ENCODE results near the gene NEUROG1.

NEUROG1 gene

DNA sequence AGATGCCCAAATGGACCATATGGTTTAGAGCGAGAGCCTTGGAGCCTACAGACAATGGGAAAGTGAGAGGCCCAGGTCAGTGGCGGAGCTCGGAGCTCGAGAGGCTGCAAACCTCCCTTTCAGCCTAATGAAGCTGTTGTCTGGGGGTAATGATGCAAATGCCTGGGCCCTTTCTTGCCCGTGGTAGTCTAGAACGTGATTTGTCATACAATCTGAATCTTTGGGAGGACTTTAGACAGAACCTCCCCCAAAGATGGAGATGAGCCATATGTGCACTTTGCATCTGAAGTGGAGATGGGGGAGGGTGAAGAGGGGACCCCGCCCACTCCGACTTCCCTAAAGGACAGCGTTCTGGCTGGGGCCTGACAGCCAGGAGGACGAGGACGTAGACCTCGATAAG is 10.3 kb upstream of the NEUROG1 start:
- no peak overlapping the region for H3K9ac ChIP-seq
- H3K79me2 ChIP-seq, result no peaks in the 10 kb centered on the region
- no peak overlapping the region for H3K4me2 ChIP-seq (ENCODE audit: low read length)
- no peaks in the 10 kb centered on the region for H3K36me3 ChIP-seq (ENCODE audit: control insufficient read depth, insufficient read depth, low read length)
- H2AFZ ChIP-seq, result no peak overlapping the region
- H3K4me3 ChIP-seq (ENCODE audit: low read depth, low read length), result no peak overlapping the region
- H3K27ac ChIP-seq, result no peak overlapping the region
- H3K27me3 ChIP-seq (ENCODE audit: control insufficient read depth, insufficient read depth, low read length), result peaks cover 3% of the 10 kb centered on the region
- no peaks in the 10 kb centered on the region for H3K4me1 ChIP-seq
- TF ChIP-seq, protein P1, sequence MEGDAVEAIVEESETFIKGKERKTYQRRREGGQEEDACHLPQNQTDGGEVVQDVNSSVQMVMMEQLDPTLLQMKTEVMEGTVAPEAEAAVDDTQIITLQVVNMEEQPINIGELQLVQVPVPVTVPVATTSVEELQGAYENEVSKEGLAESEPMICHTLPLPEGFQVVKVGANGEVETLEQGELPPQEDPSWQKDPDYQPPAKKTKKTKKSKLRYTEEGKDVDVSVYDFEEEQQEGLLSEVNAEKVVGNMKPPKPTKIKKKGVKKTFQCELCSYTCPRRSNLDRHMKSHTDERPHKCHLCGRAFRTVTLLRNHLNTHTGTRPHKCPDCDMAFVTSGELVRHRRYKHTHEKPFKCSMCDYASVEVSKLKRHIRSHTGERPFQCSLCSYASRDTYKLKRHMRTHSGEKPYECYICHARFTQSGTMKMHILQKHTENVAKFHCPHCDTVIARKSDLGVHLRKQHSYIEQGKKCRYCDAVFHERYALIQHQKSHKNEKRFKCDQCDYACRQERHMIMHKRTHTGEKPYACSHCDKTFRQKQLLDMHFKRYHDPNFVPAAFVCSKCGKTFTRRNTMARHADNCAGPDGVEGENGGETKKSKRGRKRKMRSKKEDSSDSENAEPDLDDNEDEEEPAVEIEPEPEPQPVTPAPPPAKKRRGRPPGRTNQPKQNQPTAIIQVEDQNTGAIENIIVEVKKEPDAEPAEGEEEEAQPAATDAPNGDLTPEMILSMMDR (IDR thresholded peaks at IDR 0.05), result no peak
- no peaks in the 10 kb centered on the region for H3K9me3 ChIP-seq (ENCODE audit: control insufficient read depth, low read length)

DNA sequence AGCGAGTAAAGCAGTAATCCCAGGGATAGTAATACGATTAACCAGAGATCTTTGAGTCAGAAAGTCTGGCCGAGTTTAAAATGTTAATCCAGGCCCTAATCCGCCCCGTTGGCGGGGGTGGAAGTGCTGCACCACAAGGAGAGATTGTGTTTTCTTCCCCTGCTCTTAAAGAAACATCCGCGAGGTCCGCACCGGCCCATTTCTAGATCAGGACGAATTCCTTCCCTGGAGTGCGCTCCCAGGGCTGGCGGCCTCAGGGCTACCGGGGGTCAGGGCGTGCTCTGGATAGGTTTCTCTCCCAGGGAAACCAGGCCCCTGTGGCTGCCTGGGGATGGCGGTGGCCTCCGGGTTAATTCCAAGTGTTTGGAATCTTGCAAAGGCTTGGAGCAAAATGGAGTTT is 9.3 kb upstream of the NEUROG1 start:
- Histone ChIP-seq H3K27me3 (ENCODE audit: control insufficient read depth, insufficient read depth, low read length) (peaks cover 3% of the 10 kb centered on the region), H3K36me3 (ENCODE audit: control insufficient read depth, insufficient read depth, low read length) (no peaks in the 10 kb centered on the region), H3K4me3 (ENCODE audit: low read depth, low read length) (peak overlapping the region; percentile 55), H3K4me1 (no peaks in the 10 kb centered on the region), H3K9me3 (ENCODE audit: control insufficient read depth, low read length) (no peaks in the 10 kb centered on the region), H2AFZ (no peak overlapping the region), H3K9ac (no peak overlapping the region), H3K79me2 (no peaks in the 10 kb centered on the region), H3K4me2 (ENCODE audit: low read length) (no peak overlapping the region), H3K27ac (no peak overlapping the region)
- TF ChIP-seq, protein P1 (IDR thresholded peaks at IDR 0.05), result no peak

DNA sequence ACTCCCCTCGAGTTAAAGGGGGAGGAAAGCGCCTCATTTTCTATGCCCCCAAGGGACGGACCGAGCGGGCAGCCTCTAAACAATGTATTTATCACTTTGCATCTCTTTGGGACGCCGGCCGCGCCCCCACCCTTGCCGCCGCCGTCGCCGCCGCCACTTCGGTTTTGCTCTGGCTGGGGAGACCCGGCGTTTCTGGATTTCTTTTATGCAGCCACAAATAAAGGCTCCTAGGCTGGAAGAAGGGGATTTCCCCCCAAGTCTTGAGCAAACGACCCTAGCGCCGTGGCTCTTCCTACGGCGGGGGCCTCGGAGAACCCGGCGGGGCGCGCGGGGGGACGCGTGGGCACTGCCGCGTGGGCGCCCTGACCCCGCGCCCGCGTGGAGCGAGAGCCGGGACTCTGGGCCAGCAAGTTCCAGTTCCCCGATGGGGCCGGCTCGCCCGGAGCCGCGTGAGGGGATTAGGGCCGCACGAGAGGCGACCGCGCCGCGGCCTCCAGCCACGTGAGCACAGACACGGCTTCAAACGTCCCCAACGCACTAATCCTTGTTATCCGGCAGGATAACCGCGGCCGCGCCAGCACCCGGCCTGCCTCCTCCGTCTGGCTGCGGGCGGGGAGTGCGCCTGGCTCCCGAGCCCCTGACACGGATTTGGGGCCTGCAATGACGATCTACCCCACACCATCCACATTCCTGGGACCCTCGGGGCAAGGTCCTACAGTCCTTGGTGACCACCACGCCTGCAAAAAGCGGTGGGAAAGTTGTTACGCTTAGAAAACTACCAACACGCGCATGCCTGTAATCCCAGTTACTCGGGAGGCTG is 7.9 kb upstream of the NEUROG1 start:
- H2AFZ ChIP-seq, result peak overlapping the region; percentile 44
- no peaks in the 10 kb centered on the region for H3K4me1 ChIP-seq
- H3K79me2 ChIP-seq, result no peaks in the 10 kb centered on the region
- H3K36me3 ChIP-seq (ENCODE audit: control insufficient read depth, insufficient read depth, low read length), result no peaks in the 10 kb centered on the region
- no peak overlapping the region for H3K9ac ChIP-seq
- TF ChIP-seq, protein P1 (IDR thresholded peaks at IDR 0.05), result no peak
- no peak overlapping the region for H3K27ac ChIP-seq
- H3K4me3 ChIP-seq (ENCODE audit: low read depth, low read length), result peak overlapping the region; percentile 55
- H3K27me3 ChIP-seq (ENCODE audit: control insufficient read depth, insufficient read depth, low read length), result peaks cover 3% of the 10 kb centered on the region
- peak overlapping the region; percentile 78 for H3K4me2 ChIP-seq (ENCODE audit: low read length)
- no peaks in the 10 kb centered on the region for H3K9me3 ChIP-seq (ENCODE audit: control insufficient read depth, low read length)

DNA sequence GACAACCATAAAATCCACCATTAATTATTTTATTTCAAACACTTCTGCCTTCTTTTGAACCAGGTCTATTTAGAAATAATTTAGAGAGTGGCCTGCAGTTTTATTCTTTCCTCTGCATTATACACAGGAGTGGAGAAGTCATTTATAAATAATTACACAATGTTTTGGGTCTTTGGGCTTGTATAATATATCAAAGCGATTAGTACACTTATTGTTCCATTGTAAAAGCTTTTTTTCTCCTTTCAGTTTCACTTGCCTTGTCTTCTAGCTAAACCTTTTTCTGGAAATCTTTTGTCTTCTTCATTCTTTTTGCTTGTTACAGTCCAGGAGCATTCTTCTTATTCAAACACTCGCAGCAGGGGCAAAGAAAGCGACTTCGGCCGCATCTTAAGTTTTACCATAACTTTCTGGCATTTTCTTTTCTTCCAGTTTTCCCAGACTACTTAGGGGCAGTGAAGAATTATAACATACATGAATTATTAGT is 7.3 kb upstream of the NEUROG1 start:
- H3K27me3 ChIP-seq (ENCODE audit: control insufficient read depth, insufficient read depth, low read length), result peaks cover 3% of the 10 kb centered on the region
- H3K4me1 ChIP-seq, result no peaks in the 10 kb centered on the region
- no peaks in the 10 kb centered on the region for H3K9me3 ChIP-seq (ENCODE audit: control insufficient read depth, low read length)
- H2AFZ ChIP-seq, result no peak overlapping the region
- no peak overlapping the region for H3K27ac ChIP-seq
- H3K9ac ChIP-seq, result no peak overlapping the region
- H3K36me3 ChIP-seq (ENCODE audit: control insufficient read depth, insufficient read depth, low read length), result no peaks in the 10 kb centered on the region
- H3K4me2 ChIP-seq (ENCODE audit: low read length), result no peak overlapping the region
- H3K4me3 ChIP-seq (ENCODE audit: low read depth, low read length), result no peak overlapping the region
- no peaks in the 10 kb centered on the region for H3K79me2 ChIP-seq
- TF ChIP-seq, protein P1 (IDR thresholded peaks at IDR 0.05), result no peak

All from parathyroid adenoma (tissue), 2 donors.